Measurements from ENCODE around the gene GRIN3A. TPM values are rescaled to one million over a fixed set of nuclear protein-coding genes. Genes with fewer than 3 reads are reported as not detected.
"Not testable (repeated sequence)": the region's sequence is repeated elsewhere in the genome, so short reads cannot be mapped to it uniquely, and the experiment has no call there.

GRIN3A gene
- total RNA-seq, 1 experiment from 2014 or later, result not detected

DNA sequence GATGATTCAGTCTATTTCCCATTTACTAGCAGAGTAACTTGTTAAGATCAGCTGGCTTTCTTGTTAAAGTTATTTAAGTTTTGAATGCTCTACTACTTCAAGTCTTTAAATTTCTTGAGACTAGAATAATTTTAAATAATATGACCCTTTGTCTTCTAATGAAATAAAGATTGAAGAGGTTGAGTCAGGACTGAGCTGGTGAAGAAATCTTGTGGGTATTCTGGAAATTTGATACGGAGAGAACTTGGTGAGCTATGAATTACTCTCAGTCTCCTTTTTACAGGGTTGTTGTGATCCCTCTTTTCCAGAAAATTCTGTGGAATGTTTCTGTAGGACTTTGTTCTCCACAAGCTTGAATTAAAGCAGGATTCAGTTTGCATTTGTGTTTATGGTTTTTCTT is 175.5 kb downstream of the GRIN3A start:
- DNase-seq (ENCODE audit: low read depth), result no peak
- in situ Hi-C loops (cut with HindIII; ENCODE audit: low pct_unique_long_range_greater_than_20kb, low sequenced_read_pairs), result no loop called here

DNA sequence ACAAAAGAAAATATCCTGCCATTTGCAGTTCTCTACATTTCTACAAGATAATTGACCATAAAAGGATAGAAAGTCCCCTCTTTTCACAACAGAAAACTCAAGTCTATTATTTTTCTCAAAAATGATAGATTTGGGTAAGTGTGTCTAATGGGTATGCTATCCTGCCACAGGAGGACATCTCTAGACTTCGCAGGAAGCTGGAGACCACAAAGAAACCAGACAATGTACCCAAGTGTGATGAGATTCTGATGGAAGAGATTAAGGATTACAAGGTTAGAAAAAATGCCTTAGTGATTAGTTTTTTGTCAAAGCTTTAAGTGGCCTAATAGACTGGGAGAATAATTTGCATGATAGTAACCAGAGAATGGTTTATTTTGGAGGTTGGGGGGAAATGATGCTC is 176.7 kb downstream of the GRIN3A start:
- DNase-seq (ENCODE audit: low read depth), result no peak
- in situ Hi-C loops (cut with HindIII; ENCODE audit: low pct_unique_long_range_greater_than_20kb, low sequenced_read_pairs), result no loop called here

DNA sequence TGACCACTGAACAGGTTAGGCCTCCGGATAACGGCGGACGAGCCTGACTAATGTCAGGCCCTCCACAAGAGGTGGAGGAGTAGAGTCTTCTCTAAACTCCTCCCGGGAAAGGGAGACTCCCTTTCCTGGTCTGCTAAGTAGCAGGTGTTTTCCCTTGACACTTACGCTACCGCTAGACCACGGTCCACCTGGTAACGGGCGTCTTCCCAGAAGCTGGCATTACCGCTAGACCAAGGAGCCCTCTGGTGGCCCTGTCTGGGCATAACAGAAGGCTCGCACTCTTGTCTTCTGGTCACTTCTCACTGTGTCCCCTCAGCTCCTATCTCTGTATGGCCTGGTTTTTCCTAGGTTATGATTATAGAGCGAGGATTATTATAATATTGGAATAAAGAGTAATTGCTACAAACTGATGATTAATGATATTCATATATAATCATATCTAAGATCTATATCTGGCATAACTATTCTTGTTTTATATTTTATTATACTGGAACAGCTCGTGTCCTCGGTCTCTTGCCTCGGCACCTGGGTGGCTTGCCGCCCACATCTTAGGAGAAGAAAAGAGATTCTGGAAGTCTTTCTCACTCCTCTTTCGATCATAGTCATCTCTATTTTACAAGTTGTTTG is 188.9 kb downstream of the GRIN3A start:
- in situ Hi-C loops (cut with HindIII; ENCODE audit: low pct_unique_long_range_greater_than_20kb, low sequenced_read_pairs); DNase-seq (ENCODE audit: low read depth): not testable (repeated sequence)

GRCh38 chr9:101543098-101543735 is 195.2 kb downstream of the GRIN3A start:
- in situ Hi-C loops (cut with HindIII; ENCODE audit: low pct_unique_long_range_greater_than_20kb, low sequenced_read_pairs), result no loop called here
- no peak for DNase-seq (ENCODE audit: low read depth)

- no peak for DNase-seq (ENCODE audit: low read depth)
- in situ Hi-C loops (cut with HindIII; ENCODE audit: low pct_unique_long_range_greater_than_20kb, low sequenced_read_pairs), result no loop called here
These were observed 198.4 kb downstream of the GRIN3A start for GRCh38 chr9:101540069-101540468.

DNA sequence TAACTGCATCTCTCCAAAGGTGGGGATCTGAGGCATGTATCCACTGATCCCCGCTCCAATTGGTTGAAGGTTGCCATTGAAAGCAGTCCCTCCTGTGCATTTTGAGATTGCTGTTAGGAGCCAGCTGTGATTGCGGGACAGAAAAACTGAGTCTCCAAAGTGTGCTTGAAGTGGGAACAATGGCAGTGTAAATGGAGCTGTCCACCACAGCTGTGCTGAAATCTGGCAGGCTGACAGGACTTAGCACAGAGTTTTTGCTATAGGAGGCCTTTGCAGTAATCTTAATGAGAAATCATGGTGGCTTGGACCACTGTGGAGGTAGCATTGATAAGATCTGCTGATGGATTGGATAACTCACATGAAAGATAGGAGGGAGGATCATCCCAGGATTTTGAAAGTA is 201.5 kb downstream of the GRIN3A start:
- in situ Hi-C loops (cut with HindIII; ENCODE audit: low pct_unique_long_range_greater_than_20kb, low sequenced_read_pairs), result no loop called here
- DNase-seq (ENCODE audit: low read depth), result peak; percentile 10

GRCh38 chr9:101536351-101536750 is 202.1 kb downstream of the GRIN3A start:
- no peak for DNase-seq (ENCODE audit: low read depth)
- in situ Hi-C loops (cut with HindIII; ENCODE audit: low pct_unique_long_range_greater_than_20kb, low sequenced_read_pairs), result no loop called here

GRCh38 chr9:101533334-101534204 is 204.9 kb downstream of the GRIN3A start, which contains the start of gene RNF20:
RNF20 (plus strand) TSS chr9:101533853; CDS start chr9:101535424, 1,571 bp downstream.
- in situ Hi-C loops (cut with HindIII; ENCODE audit: low pct_unique_long_range_greater_than_20kb, low sequenced_read_pairs), result loop anchor here (5.0 kb wide), 1 partner anchor 66 kb away; no protein-coding TSS in a partner anchor
- DNase-seq (ENCODE audit: low read depth), result peak; percentile 99

DNA sequence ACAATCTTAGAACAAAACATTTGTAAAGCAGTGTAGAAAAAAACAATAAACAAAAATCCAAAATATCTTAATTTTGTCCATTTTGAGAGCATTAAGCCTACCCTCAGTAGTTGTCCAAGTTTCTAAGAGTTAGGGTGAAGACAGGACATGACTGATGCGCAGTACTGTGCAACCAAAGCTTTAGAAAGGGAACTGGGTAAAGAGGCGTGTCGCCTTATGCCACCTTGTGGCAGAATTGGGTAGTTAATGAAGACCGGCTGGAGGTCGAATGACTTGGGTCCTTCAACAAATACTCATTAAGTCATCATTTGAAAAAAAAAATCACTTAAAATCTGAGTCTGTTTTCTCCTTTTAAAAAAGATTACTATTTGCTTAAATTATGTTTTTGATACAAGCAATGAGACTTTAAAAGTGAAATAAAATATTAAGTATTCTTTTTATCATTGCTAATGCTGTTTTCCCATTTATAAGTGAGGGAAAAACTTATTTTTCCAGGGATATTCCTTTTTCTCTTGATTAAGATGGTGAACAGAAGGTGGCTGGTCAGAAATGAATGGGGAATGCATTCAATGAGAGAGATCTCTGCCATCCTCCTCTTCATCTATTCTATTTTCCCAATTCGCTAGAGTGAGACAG is 208.3 kb downstream of the GRIN3A start:
- in situ Hi-C loops (cut with HindIII; ENCODE audit: low pct_unique_long_range_greater_than_20kb, low sequenced_read_pairs), result loop anchor here (5.0 kb wide), 1 partner anchor 63 kb away; no protein-coding TSS in a partner anchor
- DNase-seq (ENCODE audit: low read depth), result peak; percentile 45

DNA sequence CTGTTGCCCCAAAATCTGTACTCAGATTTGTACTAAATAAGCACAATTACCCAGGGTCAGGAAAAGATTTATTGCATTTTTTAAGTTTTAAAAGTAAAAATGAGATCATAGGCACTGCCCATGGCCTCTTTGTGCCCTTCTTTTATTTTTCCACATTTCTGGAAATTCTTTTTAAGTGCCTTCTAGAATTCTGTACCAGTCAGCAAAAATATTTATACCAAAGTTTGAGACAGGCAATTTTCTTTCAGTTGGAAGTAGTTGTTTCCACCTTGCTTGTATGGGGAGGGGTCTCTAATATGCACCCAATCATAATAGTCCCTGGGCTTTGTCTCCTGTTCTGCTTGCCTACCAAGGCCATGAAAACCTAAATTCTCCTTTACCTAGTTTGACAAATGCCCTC is 210.4 kb downstream of the GRIN3A start:
- no peak for DNase-seq (ENCODE audit: low read depth)
- in situ Hi-C loops (cut with HindIII; ENCODE audit: low pct_unique_long_range_greater_than_20kb, low sequenced_read_pairs), result no loop called here

DNA sequence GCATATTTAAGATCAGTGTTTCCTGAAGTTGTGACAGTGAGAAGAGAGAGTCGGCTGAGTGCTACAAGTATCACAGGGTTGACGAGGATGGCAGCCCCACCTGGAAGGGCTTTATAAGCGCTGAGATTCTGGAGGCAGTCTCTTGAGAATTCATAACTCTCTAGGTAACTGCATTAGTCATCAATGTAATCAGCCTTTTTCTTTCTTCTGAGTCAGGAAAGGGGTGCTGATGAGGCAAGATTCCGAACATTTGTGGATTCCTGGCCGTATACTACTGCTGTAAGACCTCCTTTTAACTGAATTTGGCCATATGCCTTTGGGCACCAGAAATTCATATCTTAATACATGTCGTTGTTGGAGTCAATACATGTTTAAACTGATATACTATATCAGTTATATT is 211.4 kb downstream of the GRIN3A start:
- no peak for DNase-seq (ENCODE audit: low read depth)
- in situ Hi-C loops (cut with HindIII; ENCODE audit: low pct_unique_long_range_greater_than_20kb, low sequenced_read_pairs), result no loop called here

GRCh38 chr9:101524371-101524770 is 214.1 kb downstream of the GRIN3A start:
- in situ Hi-C loops (cut with HindIII; ENCODE audit: low pct_unique_long_range_greater_than_20kb, low sequenced_read_pairs), result no loop called here
- DNase-seq (ENCODE audit: low read depth), result no peak

Other genes with a start within 250 kb of the GRIN3A start
- 8.9 and 9.4 TPM in 2 replicates for gene RNF20, start 204.8 kb downstream of the GRIN3A start, total RNA-seq (2014; rRNA removed; shearing (Covaris generic); ENCODE audit: low replicate concordance)
- not detected in 2 replicates for gene PPP3R2, start 143.7 kb downstream of the GRIN3A start, total RNA-seq (2014; rRNA removed; shearing (Covaris generic); ENCODE audit: low replicate concordance)

Measured in Caki2 (cell line).